Hematopoietic multipotent progenitor cell (in vitro differentiated cells): Measurements from ENCODE around the gene NDRG3. TPM values are rescaled to one million over a fixed set of nuclear protein-coding genes. Genes with fewer than 3 reads are reported as not detected.
"Not testable (repeated sequence)": the region's sequence is repeated elsewhere in the genome, so short reads cannot be mapped to it uniquely, and the experiment has no call there.

Experiments used
- DNase-seq, 3 donors: peaks; one replicate each; pipeline ENCODE4 v3.0.0-alpha.2; 2011 to 2015; ENCODE audit warnings: low read depth in 2 of 3, low spot score in 2 of 3
- total RNA-seq: library from RNA; depleted of rRNA; stranded (reverse); fragments of >200 nt; gene quantifications from one replicate; pipeline ENCODE4 v1.2.3, GENCODE V29; 2012

Gene NDRG3
- total RNA-seq, 1 donor = 16.7 TPM

DNA sequence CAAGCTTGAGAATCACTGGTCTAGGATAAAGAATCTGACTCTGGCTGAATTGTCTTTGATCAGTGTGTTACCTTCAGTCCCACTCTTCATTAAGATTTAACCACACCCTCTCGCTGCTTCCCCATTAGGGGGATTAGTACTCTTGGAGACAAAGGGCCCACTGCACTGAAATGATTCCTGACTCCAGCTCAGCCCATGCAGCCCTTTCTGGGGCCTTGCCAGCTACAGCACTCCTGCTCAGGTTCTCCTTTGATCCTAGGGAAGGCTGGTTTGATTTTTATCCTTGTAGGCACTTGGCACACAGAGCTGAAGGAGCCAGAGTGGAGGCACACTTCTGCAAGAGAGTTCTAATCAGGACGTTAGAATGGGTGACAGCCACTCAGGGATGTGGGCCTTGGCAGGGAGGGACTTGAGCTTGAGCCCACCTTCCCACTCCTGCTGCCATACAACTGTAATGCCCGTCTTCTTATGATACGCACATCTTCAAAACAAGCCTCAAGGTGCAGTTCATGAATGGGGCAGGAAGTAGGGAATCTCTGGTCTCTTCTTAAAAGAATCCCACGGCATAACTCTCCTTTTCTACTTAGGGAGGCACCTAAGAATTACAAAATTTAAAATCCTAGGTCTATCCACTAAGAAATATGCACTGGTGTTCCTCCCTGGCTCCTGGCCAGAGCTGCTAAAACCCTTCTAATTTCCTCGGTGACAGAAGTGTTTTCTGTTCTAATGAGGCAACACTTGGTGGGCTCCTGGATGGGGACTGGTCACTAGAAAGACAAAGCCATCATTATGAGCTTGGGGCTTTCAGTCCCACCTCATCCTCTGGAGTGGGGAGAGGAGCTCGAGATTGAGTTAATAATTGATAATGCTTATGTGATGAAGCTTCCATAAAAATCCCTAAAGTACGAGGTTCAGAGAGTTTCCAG, 98.4 kb downstream of the NDRG3 start:
- DNase-seq = no peak

DNA sequence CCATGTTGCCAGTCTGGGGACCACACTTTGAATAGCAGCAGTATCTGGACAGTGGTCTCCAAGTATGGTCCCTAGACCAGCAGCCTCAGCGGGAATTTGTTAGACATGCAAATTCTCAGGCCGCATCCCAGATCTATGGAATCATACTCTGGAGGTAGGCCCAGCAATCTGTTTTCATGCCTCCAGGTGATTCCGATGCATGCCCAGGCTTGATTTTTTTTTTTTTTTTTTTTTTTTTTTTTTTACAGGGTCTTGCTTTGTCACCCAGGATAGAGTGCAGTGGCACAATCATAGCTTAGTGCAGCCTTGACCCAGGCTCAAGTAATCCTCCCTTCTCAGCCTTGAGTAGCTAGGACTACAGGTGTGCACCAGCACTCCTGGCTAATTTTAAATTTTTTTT, 99.2 kb downstream of the NDRG3 start:
- no peak for DNase-seq

DNA sequence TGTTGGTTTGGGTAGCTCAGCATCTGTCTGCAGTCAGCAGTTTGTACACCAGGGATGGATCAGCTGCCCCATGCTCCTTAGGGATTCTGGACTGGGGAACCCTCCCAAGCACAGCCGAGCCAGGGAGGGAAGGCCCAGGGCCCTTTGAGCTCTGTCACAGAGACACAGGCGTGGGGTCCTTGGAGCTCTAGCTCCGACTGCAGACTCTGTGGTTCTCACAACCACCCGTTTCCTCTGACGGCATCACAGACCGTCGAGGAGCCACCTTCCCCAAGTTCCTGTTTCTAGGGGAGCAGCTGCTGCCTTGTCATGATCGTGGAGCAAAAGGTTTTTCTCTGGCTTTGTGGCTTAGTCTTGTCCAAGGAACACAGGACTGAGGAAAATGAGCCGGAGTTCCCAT, 99.9 kb downstream of the NDRG3 start, which contains the start of gene SLA2:
TSS of gene SLA2 (minus strand) at position 199 of the 400 bp plus-strand sequence. CDS start 4,861 bp downstream, outside the sequence.
- peak; percentile 44 to 95 (median 87) for DNase-seq

GRCh38 chr20:36645353-36645752, 100.5 kb downstream of the NDRG3 start:
- DNase-seq = no peak

DNA sequence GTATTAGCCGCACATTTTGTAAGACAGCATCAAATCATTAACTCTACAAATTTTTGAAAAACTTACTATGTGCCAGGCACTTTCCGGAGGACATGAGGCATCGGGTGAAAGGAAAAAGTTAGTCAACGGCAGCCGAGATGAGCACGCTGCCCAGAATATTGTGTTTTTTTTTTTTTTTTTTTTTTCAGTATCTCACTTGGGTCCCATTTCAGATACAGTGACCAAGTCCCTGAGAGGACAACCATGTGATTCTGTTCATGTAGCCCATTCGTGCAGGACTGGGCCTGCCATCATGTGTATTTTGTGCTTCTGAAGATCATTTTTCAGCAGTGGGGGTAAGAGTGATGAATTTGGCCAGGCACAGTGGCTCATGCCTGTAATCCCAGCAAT, 101.2 kb downstream of the NDRG3 start:
- DNase-seq = no peak

DNA sequence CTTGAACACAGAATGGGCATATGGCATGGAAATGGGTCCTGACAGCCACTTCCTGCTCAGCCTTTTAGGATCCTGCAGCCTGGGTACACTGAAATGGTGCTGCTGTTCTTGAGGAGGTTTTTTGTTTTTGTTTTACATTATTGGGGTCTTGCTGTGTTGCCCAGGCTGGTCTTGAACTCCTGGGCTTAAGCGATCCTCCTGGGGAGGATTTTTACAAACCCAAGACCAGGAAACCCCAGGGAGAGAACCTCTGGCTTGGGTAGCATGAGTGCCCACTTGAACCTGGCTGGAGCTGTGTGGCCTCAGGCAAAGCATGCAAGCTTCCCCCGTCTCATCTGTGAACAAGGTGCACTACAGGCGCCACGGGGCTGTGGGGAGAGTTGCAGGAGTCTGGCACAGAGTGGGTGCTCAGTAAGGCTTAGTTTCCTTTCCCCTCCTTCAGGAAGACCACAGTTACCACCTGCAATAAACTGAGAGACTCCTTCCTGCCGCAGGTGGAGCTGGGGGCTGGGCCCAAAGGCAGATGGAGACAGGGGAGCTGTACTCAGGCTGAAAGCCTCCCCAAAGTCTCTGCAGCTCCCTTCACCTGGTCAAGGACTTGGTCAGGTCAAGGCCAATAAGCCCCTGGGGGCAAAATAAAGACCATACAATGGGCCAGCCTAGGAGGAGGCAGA, 101.7 kb downstream of the NDRG3 start:
- no peak for DNase-seq

DNA sequence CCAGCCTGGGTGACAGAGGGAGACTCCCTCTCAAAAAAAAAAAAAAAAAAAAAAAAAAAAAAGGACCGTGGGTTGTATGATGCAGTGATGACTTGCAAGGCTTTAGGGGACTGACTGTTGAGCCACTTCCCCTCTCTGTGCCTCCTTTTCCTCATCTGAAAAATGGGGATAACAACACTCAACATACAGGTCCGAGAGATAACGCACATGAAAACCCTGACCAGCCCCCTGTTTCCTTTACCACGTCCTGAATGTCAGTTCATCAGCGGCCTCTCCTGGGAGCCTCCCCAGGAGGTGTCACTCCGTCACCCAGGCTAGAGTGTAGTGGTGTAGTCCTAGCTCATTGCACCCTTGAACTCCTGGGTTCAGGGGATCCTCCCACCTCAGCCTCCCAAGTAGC, 103.8 kb downstream of the NDRG3 start:
- DNase-seq = peak in 1 of 3 donors; percentile 50

DNA sequence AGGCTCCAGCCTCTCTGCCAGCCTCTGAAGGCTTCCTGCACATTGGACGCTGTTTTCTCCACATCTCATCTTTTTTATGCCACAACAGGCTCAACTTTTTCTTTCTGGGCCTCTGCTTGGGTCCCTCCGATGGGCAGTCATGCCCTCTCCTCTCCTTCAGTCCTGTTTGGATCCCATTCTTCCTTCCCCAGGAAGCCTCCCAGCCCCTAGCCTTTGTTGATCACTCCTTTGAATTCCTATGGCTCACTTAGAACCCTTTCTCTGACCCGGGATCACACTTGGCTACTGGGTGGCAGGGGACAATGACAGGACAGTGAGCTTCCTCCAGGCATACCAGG, 104.4 kb downstream of the NDRG3 start:
- no peak for DNase-seq

DNA sequence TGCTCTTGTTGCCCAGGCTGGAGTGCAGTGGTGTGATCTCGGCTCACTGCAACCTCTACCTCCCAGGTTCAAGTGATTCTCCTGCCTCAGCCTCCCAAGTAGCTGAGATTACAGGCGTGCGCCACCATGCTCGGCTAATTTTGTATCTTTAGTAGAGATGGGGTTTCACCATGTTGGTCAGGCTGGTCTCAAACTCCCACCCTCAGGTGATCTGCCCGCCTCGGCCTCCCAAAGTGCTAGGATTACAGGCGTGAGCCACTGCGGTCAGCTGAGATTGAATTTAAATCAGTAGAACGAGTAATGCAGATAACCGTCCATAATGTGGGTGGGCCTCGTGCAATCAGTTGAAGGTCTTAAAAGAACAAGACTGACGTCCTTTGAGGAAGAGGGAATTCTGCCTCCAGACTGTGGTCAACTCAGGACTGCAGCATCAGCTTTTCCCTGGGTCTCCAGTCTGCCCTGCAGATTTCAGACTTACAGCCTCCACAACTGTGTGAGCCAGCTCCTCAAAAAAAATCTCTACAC, 107.0 kb downstream of the NDRG3 start:
- DNase-seq = not testable (repeated sequence)

DNA sequence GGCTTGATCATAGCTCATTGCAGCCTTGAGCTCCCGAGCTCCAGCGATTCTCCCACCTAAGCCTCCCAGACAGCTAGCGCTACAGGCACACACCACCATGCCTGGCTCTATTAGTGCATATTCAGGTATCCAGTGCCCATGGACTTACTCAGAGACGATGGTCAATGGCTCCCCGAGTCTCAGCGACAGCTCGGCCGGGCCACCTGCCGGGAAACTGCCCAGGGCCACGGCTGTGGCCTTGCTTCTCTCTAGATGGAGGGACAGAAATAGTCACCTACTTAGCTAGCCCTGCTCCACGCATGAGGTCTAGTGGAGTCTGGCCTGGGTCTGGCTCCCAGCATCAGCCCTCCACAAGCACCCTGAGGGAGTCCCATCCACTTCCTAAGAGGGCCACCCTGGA, 111.5 kb downstream of the NDRG3 start:
- no peak for DNase-seq

DNA sequence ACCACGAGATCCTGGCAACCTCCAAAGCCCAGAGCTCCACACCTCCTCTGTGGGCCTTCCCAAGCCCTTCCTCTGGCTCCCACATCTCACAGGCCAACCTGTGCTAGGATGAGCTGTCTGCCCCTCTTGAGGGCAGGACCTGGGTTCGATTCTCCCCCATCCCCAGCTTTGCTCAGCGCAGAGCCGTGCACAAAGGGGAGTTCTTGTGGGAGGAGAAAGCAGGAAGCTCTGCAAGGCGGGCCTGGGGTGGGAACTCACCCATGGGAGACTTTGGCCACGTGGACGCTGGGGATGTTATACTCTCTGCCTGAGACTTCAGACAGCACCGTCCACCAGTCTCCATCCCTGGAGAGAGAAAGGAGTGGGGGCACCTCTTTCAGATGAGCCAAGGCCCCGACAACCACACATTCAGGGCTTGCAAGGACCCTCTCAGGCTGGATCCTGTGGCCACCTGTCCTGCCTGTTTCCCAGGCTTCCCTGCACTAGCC, 112.6 kb downstream of the NDRG3 start:
- DNase-seq = no peak

- DNase-seq = no peak
Observed at GRCh38 chr20:36632487-36633284, 113.2 kb downstream of the NDRG3 start.

- no peak for DNase-seq
Observed at GRCh38 chr20:36632147-36632486, 113.8 kb downstream of the NDRG3 start.

GRCh38 chr20:36631646-36632045, 114.2 kb downstream of the NDRG3 start:
- DNase-seq = no peak

DNA sequence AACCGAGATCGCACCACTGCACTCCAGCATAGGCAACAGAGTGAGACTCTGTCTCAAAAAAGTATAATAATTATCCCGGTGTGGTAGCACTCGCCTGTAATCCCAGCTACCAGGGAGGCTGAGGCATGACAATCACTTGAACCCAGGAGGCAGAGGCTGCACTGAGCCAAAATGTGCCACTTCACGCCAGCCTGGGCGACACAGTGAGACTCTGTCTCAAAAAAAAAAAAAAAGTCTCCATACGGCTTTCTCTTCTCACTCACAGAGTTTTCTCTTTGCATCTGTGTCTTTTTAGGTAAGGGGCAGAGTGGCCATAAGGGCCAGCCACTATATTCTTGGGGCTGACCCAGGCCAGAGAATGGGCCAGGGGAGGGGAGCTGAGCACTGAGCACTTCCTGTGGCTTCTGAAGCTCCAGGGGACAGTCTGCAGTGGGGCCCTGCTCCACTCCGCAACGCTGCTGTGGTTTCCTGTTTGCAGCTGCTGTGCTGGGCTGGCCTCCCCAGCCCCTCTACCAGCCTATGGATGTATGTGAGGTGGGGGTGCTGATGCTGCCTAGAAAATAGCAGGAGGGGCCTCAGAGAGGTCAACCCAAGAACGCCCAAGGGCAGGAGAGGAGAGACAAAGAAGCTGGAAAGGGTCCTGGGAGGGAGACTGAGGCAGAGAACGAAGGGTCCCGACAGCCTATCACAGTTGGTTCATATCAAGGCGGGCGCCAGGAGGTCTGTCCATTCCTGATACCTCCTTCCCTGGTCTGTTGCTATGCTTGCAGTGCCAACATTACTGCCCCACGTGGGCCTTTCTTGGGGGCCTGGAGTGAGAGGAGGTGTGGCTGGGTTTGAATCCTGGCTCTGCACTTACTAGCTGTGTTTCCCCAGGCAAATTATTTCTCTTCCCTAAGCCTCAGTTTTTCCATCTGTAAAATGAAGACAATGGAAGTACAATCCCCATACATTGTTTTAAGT, 115.9 kb downstream of the NDRG3 start:
- DNase-seq = peak in 2 of 3 donors; percentile 43 to 52

- no peak for DNase-seq
Observed at GRCh38 chr20:36628076-36628475, 117.8 kb downstream of the NDRG3 start.

GRCh38 chr20:36624944-36625324, 121.0 kb downstream of the NDRG3 start:
- DNase-seq = no peak

GRCh38 chr20:36624068-36624943, 121.6 kb downstream of the NDRG3 start:
- no peak for DNase-seq

- DNase-seq = no peak
Observed at GRCh38 chr20:36623444-36623843, 122.4 kb downstream of the NDRG3 start.
